ENCODE results near the gene BOK.

- TF ChIP-seq CTCF (IDR thresholded peaks at IDR 0.05) (no peak), POLR2A (IDR thresholded peaks at IDR 0.05) (no peak), EP300 (IDR thresholded peaks at IDR 0.05) (no peak), POLR2AphosphoS5 (IDR thresholded peaks at IDR 0.05) (no peak)
Measured at GRCh38 chr2:241532733-241533601, 25.6 kb upstream of the BOK start.
